ENCODE data around the gene CCNY. TPM values are rescaled to one million over a fixed set of nuclear protein-coding genes. Genes with fewer than 3 reads are reported as not detected.

Gene CCNY
- total RNA-seq, 2 donors from 2014 or later = 60.5 to 65.9 TPM

- H3K4me3 Mint-ChIP-seq = no peak overlapping the region
- H3K9me3 Mint-ChIP-seq = no peaks in the 10 kb centered on the region
- Histone ChIP-seq H3K36me3 (ENCODE audit: control insufficient read depth, insufficient read depth, low read length) (no peaks in the 10 kb centered on the region), H3K27ac (ENCODE audit: low read depth, low read length) (no peak overlapping the region), H3K27me3 (ENCODE audit: control insufficient read depth, insufficient read depth, low read length, poor library complexity, severe bottlenecking) (no peaks in the 10 kb centered on the region), H3K9me3 (ENCODE audit: control insufficient read depth, low read length) (peaks cover 7% of the 10 kb centered on the region), H3K4me1 (ENCODE audit: control insufficient read depth, insufficient read depth, low read length) (peaks cover 28% of the 10 kb centered on the region), H3K4me3 (ENCODE audit: low read length) (no peak overlapping the region), H3K9ac (ENCODE audit: extremely low read depth, low read length, poor library complexity, severe bottlenecking) (no peak overlapping the region)
- H3K36me3 Mint-ChIP-seq (ENCODE audit: low read depth) = no peaks in the 10 kb centered on the region
- TF ChIP-seq CTCF (conservative IDR thresholded peaks at IDR 0.05) = no peak
- no peak for DNase-seq
- peaks cover 59% of the 10 kb centered on the region for H3K4me1 Mint-ChIP-seq
- 93% methylated on average over 7 to 8 of the region's 8 CpGs for WGBS, 2 experiments (ENCODE audit: insufficient coverage in 1 of 2, insufficient read length in 1 of 2)
- no peaks in the 10 kb centered on the region for H3K27me3 Mint-ChIP-seq (ENCODE audit: insufficient read depth)
- H3K27ac Mint-ChIP-seq = no peak overlapping the region
Measured at GRCh38 chr10:35398355-35398754, 62.0 kb downstream of the CCNY start.

DNA sequence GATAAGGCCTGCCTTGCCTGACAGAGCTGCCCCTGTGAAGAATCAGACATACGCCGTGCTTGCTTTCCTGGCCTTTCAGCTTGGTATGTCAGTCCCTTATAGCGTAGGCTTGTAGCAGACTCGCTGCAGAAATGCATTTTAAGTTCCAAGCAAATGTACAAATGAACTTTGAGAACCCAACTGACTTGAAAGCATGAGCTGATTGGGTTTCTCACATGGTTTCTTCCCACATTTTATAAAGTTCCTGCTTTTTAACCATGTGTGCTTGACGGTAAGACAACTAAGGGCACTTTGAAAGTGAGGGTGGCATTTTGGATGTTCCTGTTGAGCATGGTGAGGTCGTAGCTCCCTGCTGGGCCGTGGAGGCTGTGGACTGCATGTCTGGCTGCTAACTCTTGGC lies 62.6 kb downstream of the CCNY start:
- H3K27me3 ChIP-seq (ENCODE audit: control insufficient read depth, insufficient read depth, low read length, poor library complexity, severe bottlenecking) = no peaks in the 10 kb centered on the region
- Mint-ChIP-seq H3K36me3 (ENCODE audit: low read depth) (no peaks in the 10 kb centered on the region), H3K4me3 (no peak overlapping the region), H3K27ac (no peak overlapping the region), H3K9me3 (no peaks in the 10 kb centered on the region), H3K4me1 (peaks cover 54% of the 10 kb centered on the region), H3K27me3 (ENCODE audit: insufficient read depth) (no peaks in the 10 kb centered on the region)
- H3K36me3 ChIP-seq (ENCODE audit: control insufficient read depth, insufficient read depth, low read length) = no peaks in the 10 kb centered on the region
- no peak overlapping the region for H3K27ac ChIP-seq (ENCODE audit: low read depth, low read length)
- WGBS, 2 experiments (ENCODE audit: insufficient coverage in 1 of 2, insufficient read length in 1 of 2) = 93 to 94% methylated on average over 7 of the region's 7 CpGs
- peaks cover 26% of the 10 kb centered on the region for H3K4me1 ChIP-seq (ENCODE audit: control insufficient read depth, insufficient read depth, low read length)
- H3K9ac ChIP-seq (ENCODE audit: extremely low read depth, low read length, poor library complexity, severe bottlenecking) = no peak overlapping the region
- TF ChIP-seq CTCF (conservative IDR thresholded peaks at IDR 0.05) = no peak
- no peak overlapping the region for H3K4me3 ChIP-seq (ENCODE audit: low read length)
- H3K9me3 ChIP-seq (ENCODE audit: control insufficient read depth, low read length) = peaks cover 12% of the 10 kb centered on the region
- DNase-seq = no peak

GRCh38 chr10:35399414-35400009 lies 63.2 kb downstream of the CCNY start:
- Histone ChIP-seq H3K36me3 (ENCODE audit: control insufficient read depth, insufficient read depth, low read length) (no peaks in the 10 kb centered on the region), H3K4me3 (ENCODE audit: low read length) (no peak overlapping the region), H3K4me1 (ENCODE audit: control insufficient read depth, insufficient read depth, low read length) (peaks cover 24% of the 10 kb centered on the region), H3K9me3 (ENCODE audit: control insufficient read depth, low read length) (peaks cover 17% of the 10 kb centered on the region), H3K9ac (ENCODE audit: extremely low read depth, low read length, poor library complexity, severe bottlenecking) (no peak overlapping the region), H3K27me3 (ENCODE audit: control insufficient read depth, insufficient read depth, low read length, poor library complexity, severe bottlenecking) (no peaks in the 10 kb centered on the region), H3K27ac (ENCODE audit: low read depth, low read length) (no peak overlapping the region)
- no peaks in the 10 kb centered on the region for H3K9me3 Mint-ChIP-seq
- no peak for TF ChIP-seq CTCF (conservative IDR thresholded peaks at IDR 0.05)
- no peaks in the 10 kb centered on the region for H3K36me3 Mint-ChIP-seq (ENCODE audit: low read depth)
- DNase-seq = no peak
- H3K27me3 Mint-ChIP-seq (ENCODE audit: insufficient read depth) = no peaks in the 10 kb centered on the region
- no peak overlapping the region for H3K27ac Mint-ChIP-seq
- H3K4me3 Mint-ChIP-seq = no peak overlapping the region
- peaks cover 48% of the 10 kb centered on the region for H3K4me1 Mint-ChIP-seq
- 88 to 100% methylated on average over 1 to 6 of the region's 6 CpGs for WGBS, 2 experiments (ENCODE audit: insufficient coverage in 1 of 2, insufficient read length in 1 of 2)
